Gastrocnemius medialis (tissue), 4 donors: ENCODE measurements around the gene GRIK4. TPM values are rescaled to one million over a fixed set of nuclear protein-coding genes. Genes with fewer than 3 reads are reported as not detected.

ENCODE experiments used
- ATAC-seq, 2 donors: fragments of 150-250 bp; one replicate each; pipeline ENCODE4 v1.9.1; 2016
- DNase-seq, 2 donors: peaks; one replicate each; pipeline ENCODE4 v3.0.0-alpha.2; 2019
- H3K27ac ChIP-seq, 4 donors: fragments of 200-600 bp; sonication (generic); 1 replicate in 1 of 4; 2 replicates in 3 of 4; pipeline ENCODE4 v1.5.1; 2016 to 2018; ENCODE audit warnings: mild to moderate bottlenecking in 2 of 4, moderate library complexity in 1 of 4
- H3K27me3 ChIP-seq, 3 donors: fragments of 200-600 bp; sonication (generic) in 2 of 3; 1 replicate in 1 of 3; 2 replicates in 2 of 3; pipeline versions ENCODE4 v1.5.1 to v1.6.0; 2016 to 2019; ENCODE audit warnings: mild to moderate bottlenecking in 1 of 3, moderate library complexity in 1 of 3
- H3K36me3 ChIP-seq, 2 donors: fragments of 200-600 bp; sonication (generic) in 1 of 2; one replicate each; pipeline ENCODE4 v1.5.1; 2017 to 2018
- H3K4me1 ChIP-seq, 2 donors: fragments of 200-600 bp; sonication (generic) in 1 of 2; one replicate each; pipeline ENCODE4 v1.5.1; 2016 to 2017; ENCODE audit warnings: mild to moderate bottlenecking in 2 of 2
- H3K4me3 ChIP-seq, 4 donors: fragments of 200-600 bp; sonication (generic) in 3 of 4; 1 replicate in 1 of 4; 2 replicates in 3 of 4; pipeline ENCODE4 v1.5.1; 2016 to 2019; ENCODE audit warnings: mild to moderate bottlenecking in 2 of 4
- H3K9me3 ChIP-seq, 3 donors: fragments of 200-600 bp; sonication (generic) in 2 of 3; 1 replicate in 1 of 3; 2 replicates in 2 of 3; pipeline ENCODE4 v1.5.1; 2016 to 2019
- CTCF ChIP-seq, 5 experiments: fragments of 450-650 bp in 3 of 5; fragments of 200-600 bp in 2 of 5; sonication (generic) in 2 of 5; IDR thresholded peaks in 4 of 5; conservative IDR thresholded peaks in 1 of 5; 1 replicate in 4 of 5; 2 replicates in 1 of 5; pipeline ENCODE4 v1.5.1; 2016 to 2019; ENCODE audit warnings: antibody characterized with exemption in 5 of 5, mild to moderate bottlenecking in 3 of 5, moderate library complexity in 3 of 5
- POLR2A ChIP-seq, 2 donors: fragments of 450-650 bp; IDR thresholded peaks; one replicate each; pipeline ENCODE4 v1.6.1; 2017; ENCODE audit warnings: antibody characterized with exemption in 2 of 2, mild to moderate bottlenecking in 2 of 2, moderate library complexity in 2 of 2
- in situ Hi-C, 4 donors: fragments of 200-750 bp; cut with MboI; loops; one replicate each; pipeline versions ENCODE4 v1.15.0 to v1.8.0; 2017; ENCODE audit warnings: low sequenced_read_pairs in 4 of 4
- intact Hi-C: fragments of 100-400 bp; cut with DNase I; formaldehyde crosslinking; loops from one replicate; pipeline ENCODE4 v1.15.1; 2023; ENCODE audit warnings: low total_unique reads
- total RNA-seq, 4 donors: library from RNA; depleted of rRNA; stranded (reverse); fragments of >200 nt; gene quantifications; one replicate each; pipeline versions ENCODE4 v1.1.0 to v1.2.3, GENCODE V29; 2016

The GRIK4 gene
- total RNA-seq, 4 donors from 2014 or later, result 0.42 TPM; not detected in 3

GRCh38 chr11:120652705-120653335, 141.3 kb downstream of the GRIK4 start:
- no peaks in the 10 kb centered on the region for H3K9me3 ChIP-seq
- no peaks in the 10 kb centered on the region for H3K4me1 ChIP-seq
- no peak overlapping the region for H3K4me3 ChIP-seq
- no peak for TF ChIP-seq POLR2A (IDR thresholded peaks at IDR 0.05)
- no peak for TF ChIP-seq CTCF (IDR thresholded peaks at IDR 0.05 in 4 of 5, conservative IDR thresholded peaks at IDR 0.05 in 1 of 5)
- no peaks in the 10 kb centered on the region for H3K27me3 ChIP-seq
- intact Hi-C loops, result no loop called here
- H3K27ac ChIP-seq, result no peak overlapping the region
- ATAC-seq (no peak), DNase-seq (no peak)
- no peaks in the 10 kb centered on the region for H3K36me3 ChIP-seq
- in situ Hi-C loops, result no loop called here

GRCh38 chr11:120655589-120655988, 144.0 kb downstream of the GRIK4 start:
- no peak for DNase-seq
- in situ Hi-C loops, result no loop called here
- TF ChIP-seq CTCF (IDR thresholded peaks at IDR 0.05 in 4 of 5, conservative IDR thresholded peaks at IDR 0.05 in 1 of 5), result no peak
- TF ChIP-seq POLR2A (IDR thresholded peaks at IDR 0.05), result no peak
- Histone ChIP-seq H3K4me1 (no peaks in the 10 kb centered on the region), H3K36me3 (no peaks in the 10 kb centered on the region), H3K27me3 (no peaks in the 10 kb centered on the region), H3K27ac (no peak overlapping the region), H3K4me3 (no peak overlapping the region), H3K9me3 (no peaks in the 10 kb centered on the region)
- ATAC-seq, result no peak
- intact Hi-C loops, result no loop called here

GRCh38 chr11:120657306-120658070, 145.9 kb downstream of the GRIK4 start:
- Histone ChIP-seq H3K27me3 (no peaks in the 10 kb centered on the region), H3K27ac (no peak overlapping the region), H3K4me3 (no peak overlapping the region), H3K9me3 (no peaks in the 10 kb centered on the region), H3K4me1 (no peaks in the 10 kb centered on the region), H3K36me3 (no peaks in the 10 kb centered on the region)
- ATAC-seq (no peak), DNase-seq (no peak)
- intact Hi-C loops, result no loop called here
- no peak for TF ChIP-seq POLR2A (IDR thresholded peaks at IDR 0.05)
- TF ChIP-seq CTCF (IDR thresholded peaks at IDR 0.05 in 4 of 5, conservative IDR thresholded peaks at IDR 0.05 in 1 of 5), result no peak
- in situ Hi-C loops, result no loop called here

GRCh38 chr11:120658071-120658423, 146.5 kb downstream of the GRIK4 start:
- intact Hi-C loops, result no loop called here
- no peak for ATAC-seq
- H3K27me3 ChIP-seq, result no peaks in the 10 kb centered on the region
- no peak overlapping the region for H3K4me3 ChIP-seq
- TF ChIP-seq CTCF (IDR thresholded peaks at IDR 0.05 in 4 of 5, conservative IDR thresholded peaks at IDR 0.05 in 1 of 5) (no peak), POLR2A (IDR thresholded peaks at IDR 0.05) (no peak)
- H3K4me1 ChIP-seq, result no peaks in the 10 kb centered on the region
- no peak overlapping the region for H3K27ac ChIP-seq
- no peaks in the 10 kb centered on the region for H3K36me3 ChIP-seq
- no peak for DNase-seq
- H3K9me3 ChIP-seq, result no peaks in the 10 kb centered on the region
- in situ Hi-C loops, result no loop called here
